SKM-1 treated with dmso at 0.1 percent for 144 hours (cell line): Measurements from ENCODE around the gene SORCS2.

ENCODE experiments used
- DNase-seq: peaks from one replicate; lab custom pipeline; 2025; ENCODE audit not compliant: unreplicated experiment; lab: John Stamatoyannopoulos, UW

The SORCS2 gene

DNA sequence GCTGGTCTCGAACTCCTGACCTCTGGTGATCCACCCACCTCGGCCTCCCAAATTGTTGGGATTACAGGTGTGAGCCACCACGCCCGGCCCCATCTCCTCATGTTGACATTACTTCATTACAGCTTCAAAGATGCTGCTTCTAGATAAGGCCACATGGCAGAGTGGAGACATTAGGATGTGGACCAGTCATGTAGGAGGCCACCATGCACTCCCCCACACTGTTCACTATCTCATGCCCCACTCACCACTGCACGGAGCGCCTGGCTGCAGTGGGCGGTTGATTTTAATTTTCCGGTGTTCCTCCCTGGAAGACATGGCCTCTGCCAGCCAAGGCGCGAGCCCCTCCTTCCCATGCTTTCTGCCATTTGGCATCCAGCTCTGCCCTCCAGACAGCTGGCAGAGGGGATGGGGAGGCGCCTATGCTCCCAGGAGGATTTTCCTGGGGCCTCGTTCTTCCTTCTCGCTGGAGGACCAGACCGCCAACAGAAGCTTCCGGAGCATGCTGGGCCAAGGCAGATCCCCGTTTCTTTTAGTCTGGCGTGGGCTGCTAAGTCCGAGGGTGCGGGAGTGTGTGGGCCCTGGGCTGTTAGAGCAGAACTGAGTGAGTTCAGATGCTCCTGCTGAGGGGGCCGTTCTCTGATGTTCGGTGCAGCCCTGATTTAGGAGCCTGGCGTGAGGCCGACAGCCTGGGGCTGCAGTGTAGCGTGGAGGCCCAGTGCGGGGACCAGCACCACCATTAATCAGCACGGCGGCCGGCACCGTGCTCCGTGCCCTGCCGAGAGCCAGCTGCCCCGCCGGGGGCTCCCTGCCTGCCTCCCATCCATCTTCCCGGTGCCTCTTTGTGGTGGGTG lies 93.1 kb downstream of the SORCS2 start:
- DNase-seq: no peak

- no peak for DNase-seq
These were observed 93.8 kb downstream of the SORCS2 start for GRCh38 chr4:7286170-7286569.

- no peak for DNase-seq
These were observed 94.5 kb downstream of the SORCS2 start for GRCh38 chr4:7286798-7287197.

- DNase-seq: no peak
These were observed 95.1 kb downstream of the SORCS2 start for GRCh38 chr4:7287274-7287917.

- no peak for DNase-seq
These were observed 95.6 kb downstream of the SORCS2 start for GRCh38 chr4:7287918-7288280.

DNA sequence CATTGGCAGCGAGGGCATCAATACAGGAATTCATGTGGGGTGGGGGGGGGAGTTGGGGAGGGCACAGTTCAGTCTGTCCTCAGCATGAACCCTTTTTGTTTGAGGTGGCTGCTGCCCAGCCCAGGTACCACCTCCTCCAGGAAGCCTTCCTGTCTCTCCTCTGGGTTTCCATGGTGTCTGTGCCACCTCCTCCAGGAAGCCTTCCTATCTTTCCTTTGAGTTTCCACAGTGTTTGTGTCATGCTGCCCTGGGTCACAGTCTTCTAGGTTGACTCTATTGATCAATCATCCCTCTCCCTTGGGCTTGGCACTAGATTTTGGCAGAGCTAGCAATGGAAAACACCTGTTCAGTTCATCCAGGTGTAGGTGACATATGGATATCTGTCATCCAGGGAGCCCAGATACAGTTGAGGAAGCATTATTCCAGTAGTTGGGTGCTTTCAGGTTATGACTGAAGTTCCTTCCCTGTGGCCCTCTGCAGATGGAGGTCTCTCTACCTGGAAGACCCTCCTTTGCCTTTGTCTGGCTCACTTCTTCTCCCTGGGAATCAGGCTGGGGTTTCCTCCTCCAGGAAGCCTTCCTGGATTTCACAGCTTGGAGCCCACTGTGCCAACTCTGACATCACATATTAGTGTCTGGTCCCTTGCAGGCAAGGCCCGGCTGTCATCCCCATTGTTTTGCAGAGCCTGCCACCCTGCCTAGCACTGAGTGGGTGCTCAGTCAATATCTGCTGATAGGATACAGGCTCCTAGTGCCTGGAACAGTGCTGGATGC lies 96.6 kb downstream of the SORCS2 start:
- no peak for DNase-seq

DNA sequence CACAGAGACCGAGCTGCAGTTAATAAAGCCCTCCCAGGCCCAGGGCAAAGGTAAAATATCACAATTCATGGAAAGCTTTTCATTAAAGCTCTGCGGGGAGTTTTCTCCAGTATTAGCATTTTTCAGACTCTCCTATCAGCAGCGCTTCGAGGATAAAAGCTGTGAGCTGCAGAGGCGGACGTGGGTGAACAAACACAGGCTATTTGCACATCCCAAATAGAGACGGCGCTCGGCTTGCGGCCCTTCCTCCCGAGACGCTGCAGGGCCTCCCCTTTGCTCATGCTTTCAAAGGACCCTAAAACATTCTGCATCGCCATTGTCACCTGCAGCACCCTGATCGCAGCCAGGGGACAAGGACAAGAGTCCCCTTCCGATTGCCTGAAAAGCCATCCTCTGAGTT lies 97.3 kb downstream of the SORCS2 start:
- no peak for DNase-seq

GRCh38 chr4:7291372-7292114 lies 99.2 kb downstream of the SORCS2 start:
- no peak for DNase-seq

DNA sequence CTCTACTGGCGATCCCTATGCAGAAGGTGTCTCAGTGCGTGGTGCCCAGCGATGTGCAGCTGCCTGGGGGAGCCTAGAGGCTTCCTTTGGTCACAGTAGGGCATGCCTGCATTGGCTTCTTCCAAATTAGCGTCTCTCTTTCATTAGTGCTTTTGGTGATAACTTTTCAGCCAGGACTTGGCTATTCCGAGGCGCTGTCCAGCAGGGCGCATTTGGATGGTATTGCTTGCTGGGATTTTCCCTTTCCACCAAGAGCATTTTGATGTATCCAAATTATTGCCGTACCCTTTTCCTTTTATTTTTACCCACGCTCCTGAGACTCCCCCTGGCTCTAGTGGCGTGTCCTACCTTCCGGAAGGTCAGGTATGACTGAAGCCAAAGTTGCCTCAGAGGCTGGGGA lies 101.4 kb downstream of the SORCS2 start:
- no peak for DNase-seq

GRCh38 chr4:7294176-7294756 lies 101.9 kb downstream of the SORCS2 start:
- DNase-seq: no peak

- no peak for DNase-seq
These were observed 103.0 kb downstream of the SORCS2 start for GRCh38 chr4:7295197-7295910.

DNA sequence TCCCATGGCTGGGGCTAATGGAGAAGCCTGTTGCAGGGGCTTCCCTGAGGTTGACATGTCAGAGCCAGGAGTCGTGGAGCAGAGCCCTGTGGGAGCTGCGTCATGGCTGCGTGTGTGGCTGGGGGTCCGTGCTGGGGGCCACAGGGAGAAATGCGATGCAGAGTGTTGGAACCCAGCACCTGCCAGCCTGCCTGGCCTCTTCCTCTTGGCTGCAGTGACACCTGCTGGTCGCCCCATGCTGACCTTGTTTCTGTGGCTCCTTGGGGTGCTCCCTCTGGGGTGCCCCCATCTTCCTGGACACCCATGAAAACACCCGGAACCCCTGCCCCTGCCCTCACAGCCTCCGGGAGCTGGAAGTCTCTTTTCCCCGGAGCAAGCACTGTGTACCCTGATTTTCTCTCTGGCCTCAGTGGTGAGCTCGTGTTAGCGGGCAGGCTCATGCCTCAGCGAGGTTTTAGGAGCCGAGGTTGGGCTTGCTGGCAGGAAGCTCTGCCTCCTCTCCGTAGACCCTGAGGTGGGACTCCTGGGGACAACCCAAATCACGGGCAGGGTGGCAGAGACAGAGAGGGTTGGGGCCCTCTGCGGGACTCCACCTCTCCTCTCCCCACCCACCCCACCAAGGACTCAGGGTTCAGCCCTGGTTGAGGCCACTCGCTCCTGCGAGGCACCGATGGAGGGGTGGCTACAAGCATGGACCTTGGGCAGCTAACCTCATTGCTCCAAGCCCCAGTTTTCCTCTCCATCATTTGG lies 103.7 kb downstream of the SORCS2 start:
- DNase-seq: no peak

DNA sequence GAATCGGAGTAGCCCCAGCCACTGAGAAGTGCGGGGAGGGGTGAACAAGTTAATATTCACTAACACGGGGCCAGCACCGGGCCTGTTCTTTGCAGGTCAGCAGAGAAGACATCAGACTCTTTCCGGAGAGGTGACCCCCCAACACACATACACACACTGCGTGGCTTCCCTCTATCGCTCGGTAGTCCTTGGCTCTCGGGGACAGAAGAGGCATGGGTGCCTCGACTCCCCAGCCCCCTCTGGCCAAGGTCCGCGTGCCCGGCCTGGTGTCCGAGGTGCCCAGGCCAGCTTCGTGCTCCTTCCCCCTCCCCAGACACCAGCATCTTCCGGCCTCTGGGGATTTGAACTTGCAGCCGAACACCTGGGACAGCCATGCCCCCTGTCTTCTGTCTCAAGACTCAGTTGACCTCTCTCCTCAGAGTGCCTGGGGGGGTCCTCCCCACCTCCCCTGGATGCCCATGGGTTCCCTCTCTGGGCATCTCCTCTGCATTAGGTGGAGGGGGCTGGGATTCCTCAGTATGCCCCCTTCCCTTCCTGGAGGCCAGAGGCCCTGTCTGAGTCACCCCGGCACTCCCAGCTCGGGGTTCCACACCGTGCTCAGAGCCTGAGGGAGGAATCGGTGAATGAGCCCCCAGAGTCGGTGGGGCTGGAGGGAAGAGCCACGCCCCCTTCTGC lies 104.5 kb downstream of the SORCS2 start:
- DNase-seq: no peak

- DNase-seq: no peak
These were observed 105.0 kb downstream of the SORCS2 start for GRCh38 chr4:7297374-7297773.

DNA sequence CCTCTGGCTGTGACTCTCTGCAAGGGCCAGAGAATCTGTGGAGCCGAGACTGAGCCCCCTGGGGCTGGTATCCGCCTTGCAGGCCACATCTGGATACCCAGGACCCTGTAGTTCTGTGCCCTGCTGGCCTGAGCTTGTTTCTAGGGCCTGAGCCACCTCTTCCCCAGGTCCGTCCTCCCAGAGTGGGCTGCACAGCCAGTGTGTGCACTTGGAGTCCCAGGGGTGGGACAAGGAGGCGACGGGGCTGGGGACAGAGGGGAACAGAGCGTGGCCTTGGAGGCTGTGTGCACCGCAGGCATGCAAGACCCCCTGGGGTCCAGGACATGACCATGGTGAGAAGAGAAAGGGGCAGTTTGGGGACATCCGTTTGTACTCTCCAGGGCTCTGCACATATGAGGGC lies 105.5 kb downstream of the SORCS2 start:
- DNase-seq: no peak

DNA sequence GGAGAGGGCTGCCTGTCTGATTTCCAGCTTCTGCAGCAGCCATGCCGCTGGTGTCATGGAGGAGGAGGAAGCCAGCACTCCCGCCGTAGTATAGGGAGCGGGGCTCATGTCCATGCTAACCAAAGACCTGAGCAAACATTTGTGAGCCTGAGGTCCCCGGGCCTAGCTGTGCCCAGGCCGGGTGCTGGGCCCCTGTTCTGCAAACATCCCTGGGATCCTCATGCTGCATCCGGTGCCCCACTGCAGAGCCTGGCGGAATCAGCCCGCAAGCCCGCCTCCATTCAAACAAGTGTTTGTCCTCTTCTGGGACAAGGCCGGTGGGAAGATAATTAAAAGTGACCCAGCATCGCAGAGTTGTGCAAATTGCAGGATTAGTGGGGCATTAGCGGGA lies 106.3 kb downstream of the SORCS2 start:
- no peak for DNase-seq

DNA sequence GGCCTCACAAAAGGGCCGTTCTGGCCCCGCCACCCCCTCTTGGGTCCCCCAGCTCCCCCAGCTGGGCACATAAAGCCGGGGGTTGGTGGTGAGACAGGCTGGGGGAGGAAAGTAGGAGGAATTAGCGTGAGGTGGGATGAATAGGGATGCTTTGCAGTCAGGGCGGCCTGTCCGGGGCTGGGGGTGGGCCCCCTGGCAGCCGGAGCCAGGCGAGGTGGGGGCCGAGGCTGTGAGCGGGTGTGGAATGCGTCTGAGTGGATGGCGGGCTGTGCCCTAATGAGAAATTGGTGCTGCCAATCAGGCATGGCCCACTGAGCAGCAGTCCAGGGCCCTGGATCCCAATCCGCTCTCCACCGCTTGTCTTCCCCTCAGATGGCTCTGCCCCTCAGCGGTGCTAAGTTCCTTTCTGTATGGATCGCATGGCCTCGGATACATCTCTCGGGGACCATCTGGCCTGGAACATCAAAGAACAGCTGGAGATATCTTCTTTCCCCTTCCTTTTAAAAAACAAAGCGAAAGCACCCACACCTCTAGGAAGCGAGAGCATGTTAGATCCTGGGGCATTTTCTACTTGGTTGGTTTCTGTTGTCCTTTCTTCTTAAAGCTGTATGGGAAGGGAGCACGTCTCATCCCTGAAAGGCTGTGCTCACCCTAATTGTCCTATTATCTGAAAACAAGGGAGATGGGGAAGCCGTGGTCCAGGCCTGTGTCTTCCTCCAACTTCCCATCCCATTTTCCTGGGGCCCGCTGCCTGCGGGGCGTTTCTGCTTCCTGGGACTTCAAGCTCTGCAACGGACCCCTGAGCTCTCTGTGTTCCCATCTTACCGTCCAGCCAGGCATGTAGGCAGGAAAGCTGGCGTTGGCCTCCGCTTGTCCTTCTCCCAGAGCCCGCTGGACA lies 106.9 kb downstream of the SORCS2 start:
- DNase-seq: no peak
